ENCODE data around the gene LMOD1.

DNA sequence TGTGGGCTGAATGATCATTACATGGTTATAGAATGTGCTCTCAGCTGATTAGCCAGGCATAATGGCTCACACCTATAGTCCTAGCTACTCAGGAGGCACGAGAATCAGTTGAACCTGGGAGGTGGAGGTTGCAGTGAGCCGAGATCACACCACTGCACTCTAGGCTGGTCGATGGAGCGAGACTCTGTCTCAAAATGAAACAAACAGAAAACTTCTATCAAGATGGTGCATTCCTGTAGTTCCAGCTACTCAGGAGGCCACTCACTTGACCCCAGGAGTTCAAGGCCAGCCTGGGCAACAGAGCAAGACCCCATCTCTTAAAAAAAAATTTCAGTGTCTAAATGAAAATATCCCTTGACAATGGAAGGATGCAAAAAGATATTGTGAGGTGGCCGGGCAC is 19.8 kb upstream of the LMOD1 start:
- TF ChIP-seq EZH2 (IDR thresholded peaks at IDR 0.05; ENCODE audit: borderline replicate concordance, low read depth, low read length, severe bottlenecking) (no peak), FOS (IDR thresholded peaks at IDR 0.05; ENCODE audit: borderline replicate concordance, insufficient read depth, low read length) (no peak), POLR2A (IDR thresholded peaks at IDR 0.05; ENCODE audit: low read depth, low read length) (no peak), JUN (IDR thresholded peaks at IDR 0.05; ENCODE audit: borderline replicate concordance, insufficient read depth, insufficient read length, low read depth) (no peak), POLR2AphosphoS5 (IDR thresholded peaks at IDR 0.05; ENCODE audit: insufficient read depth, low read depth, low read length) (no peak), MYC (IDR thresholded peaks at IDR 0.05; ENCODE audit: low read depth, low read length) (no peak), GATA2 (IDR thresholded peaks at IDR 0.05; ENCODE audit: insufficient read depth, insufficient read length, low read depth, low read length) (no peak)
- TF ChIP-seq, protein P1, sequence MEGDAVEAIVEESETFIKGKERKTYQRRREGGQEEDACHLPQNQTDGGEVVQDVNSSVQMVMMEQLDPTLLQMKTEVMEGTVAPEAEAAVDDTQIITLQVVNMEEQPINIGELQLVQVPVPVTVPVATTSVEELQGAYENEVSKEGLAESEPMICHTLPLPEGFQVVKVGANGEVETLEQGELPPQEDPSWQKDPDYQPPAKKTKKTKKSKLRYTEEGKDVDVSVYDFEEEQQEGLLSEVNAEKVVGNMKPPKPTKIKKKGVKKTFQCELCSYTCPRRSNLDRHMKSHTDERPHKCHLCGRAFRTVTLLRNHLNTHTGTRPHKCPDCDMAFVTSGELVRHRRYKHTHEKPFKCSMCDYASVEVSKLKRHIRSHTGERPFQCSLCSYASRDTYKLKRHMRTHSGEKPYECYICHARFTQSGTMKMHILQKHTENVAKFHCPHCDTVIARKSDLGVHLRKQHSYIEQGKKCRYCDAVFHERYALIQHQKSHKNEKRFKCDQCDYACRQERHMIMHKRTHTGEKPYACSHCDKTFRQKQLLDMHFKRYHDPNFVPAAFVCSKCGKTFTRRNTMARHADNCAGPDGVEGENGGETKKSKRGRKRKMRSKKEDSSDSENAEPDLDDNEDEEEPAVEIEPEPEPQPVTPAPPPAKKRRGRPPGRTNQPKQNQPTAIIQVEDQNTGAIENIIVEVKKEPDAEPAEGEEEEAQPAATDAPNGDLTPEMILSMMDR (IDR thresholded peaks at IDR 0.05; ENCODE audit: extremely low read depth in 1 of 2, insufficient read depth in 1 of 2, low read depth in 1 of 2, low read length in 2 of 2), result no peak
- TF ChIP-seq, protein P2, sequence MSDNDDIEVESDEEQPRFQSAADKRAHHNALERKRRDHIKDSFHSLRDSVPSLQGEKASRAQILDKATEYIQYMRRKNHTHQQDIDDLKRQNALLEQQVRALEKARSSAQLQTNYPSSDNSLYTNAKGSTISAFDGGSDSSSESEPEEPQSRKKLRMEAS (IDR thresholded peaks at IDR 0.05; ENCODE audit: insufficient read depth, insufficient read length), result no peak

Data from endothelial cell of umbilical vein (primary cell).